Activated naive CD4-positive, alpha-beta T cell treated with anti-CD3 and anti-CD28 coated beads for 36 hours (primary cell): Measurements from ENCODE around the gene RPS8. TPM values are rescaled to one million over a fixed set of nuclear protein-coding genes. Genes with fewer than 3 reads are reported as not detected.
"Not testable (repeated sequence)": the region's sequence is repeated elsewhere in the genome, so short reads cannot be mapped to it uniquely, and the experiment has no call there.

ENCODE experiments used
- CTCF ChIA-PET: fragments of 350-600 bp; sonication (Branson Sonifier 250); formaldehyde crosslinking; loops from one replicate; lab custom pipeline; 2021; ENCODE audit warnings: antibody characterized with exemption; lab: Charles Lee
- DNase-seq: peaks from one replicate; pipeline ENCODE4 v3.0.0-alpha.2; 2020
- H3K27ac Mint-ChIP-seq: one replicate; pipeline ENCODE4 v1.8.0; 2021; ENCODE audit warnings: mild to moderate bottlenecking, mixed read lengths
- H3K27me3 Mint-ChIP-seq: one replicate; pipeline ENCODE4 v1.8.0; 2021; ENCODE audit warnings: low read depth, mixed read lengths
- H3K36me3 Mint-ChIP-seq: one replicate; pipeline ENCODE4 v1.8.0; 2021; ENCODE audit warnings: low read depth, mixed read lengths
- H3K4me1 Mint-ChIP-seq: one replicate; pipeline ENCODE4 v1.8.0; 2021; ENCODE audit warnings: low read depth, mixed read lengths
- H3K4me3 Mint-ChIP-seq: one replicate; pipeline ENCODE4 v1.8.0; 2021; ENCODE audit warnings: mild to moderate bottlenecking, moderate library complexity, mixed read lengths
- H3K9me3 Mint-ChIP-seq: one replicate; pipeline ENCODE4 v1.8.0; 2021; ENCODE audit warnings: mixed read lengths
- intact Hi-C: fragments of 100-400 bp; cut with micrococcal nuclease; formaldehyde crosslinking; loops from one replicate; pipeline ENCODE4 v1.15.1; 2023
- total RNA-seq, 2 experiments: library from RNA; stranded (reverse); gene quantifications; one replicate each; pipeline ENCODE4 v1.2.3, GENCODE V29; 2021

The RPS8 gene
- total RNA-seq = 1,000 to 10,000 TPM; 3,619 to 3,772 TPM

- intact Hi-C loops = loop anchor here (1.0 kb wide), 5 partner anchors 9 to 211 kb away; partner anchors contain the start of genes EIF2B3, KIF2C and RNU5D-1
- peak within 1 kb of the TSS; percentile 92 for H3K27ac Mint-ChIP-seq
- no peaks in the 10 kb centered on the region for H3K27me3 Mint-ChIP-seq
- peaks cover 52% of the 10 kb centered on the region for H3K36me3 Mint-ChIP-seq
- no peaks in the 10 kb centered on the region for H3K9me3 Mint-ChIP-seq
- CTCF ChIA-PET = interaction anchor here (0.6 to 4.3 kb wide), 8 partner anchors 10 to 79 kb away, joined by 3 to 28 read pairs (median 4); partner anchors contain the start of gene RNU5D-1
- peak; percentile 94 for DNase-seq
- H3K4me1 Mint-ChIP-seq = peaks cover 32% of the 10 kb centered on the region
- peak within 1 kb of the TSS; percentile 95 for H3K4me3 Mint-ChIP-seq
These were observed at the start of gene RPS8 for GRCh38 chr1:44775078-44775929. RPS8 (plus strand) TSS chr1:44775540; CDS start chr1:44775597, 57 bp downstream.

GRCh38 chr1:44730741-44731512, 44.4 kb upstream of the RPS8 start, which contains the start of gene RNU5D-1:
RNU5D-1 (minus strand) TSS chr1:44731170.
- Mint-ChIP-seq H3K27me3 (peaks cover 3% of the 10 kb centered on the region), H3K4me1 (peaks cover 46% of the 10 kb centered on the region), H3K9me3 (no peaks in the 10 kb centered on the region), H3K27ac (peak within 1 kb of the TSS; percentile 99), H3K36me3 (peaks cover 3% of the 10 kb centered on the region), H3K4me3 (peak within 1 kb of the TSS; percentile 57)
- CTCF ChIA-PET = interaction anchor here (0.6 to 8.1 kb wide), 25 partner anchors 9 to 256 kb away, joined by 3 to 64 read pairs (median 5); partner anchors contain the start of genes BTBD19, EIF2B3, PLK3 and RPS8
- DNase-seq = peak; percentile 99
- intact Hi-C loops = loop anchor here (1.0 to 2.0 kb wide), 15 partner anchors 8 to 956 kb away; partner anchors contain the start of genes ARMH1, DYNLT4, EIF2B3 and GPBP1L1

- Mint-ChIP-seq H3K27me3 (peaks cover 3% of the 10 kb centered on the region), H3K9me3 (no peaks in the 10 kb centered on the region), H3K36me3 (peaks cover 3% of the 10 kb centered on the region), H3K4me1 (peaks cover 28% of the 10 kb centered on the region), H3K4me3 (no peak overlapping the region), H3K27ac (no peak overlapping the region)
- no peak for DNase-seq
- intact Hi-C loops = no loop called here
- CTCF ChIA-PET = interaction anchor here (0.5 to 8.1 kb wide), 4 partner anchors 17 to 335 kb away, joined by 5 to 64 read pairs (median 13); partner anchors contain the start of gene RPS8
These were observed 42.0 kb upstream of the RPS8 start for GRCh38 chr1:44733365-44733764.

- peaks cover 27% of the 10 kb centered on the region for H3K4me1 Mint-ChIP-seq
- H3K36me3 Mint-ChIP-seq = peaks cover 3% of the 10 kb centered on the region
- H3K4me3 Mint-ChIP-seq = no peak overlapping the region
- intact Hi-C loops = no loop called here
- CTCF ChIA-PET = interaction anchor here (0.9 to 8.1 kb wide), 2 partner anchors 17 to 27 kb away, joined by 3 to 64 read pairs; no protein-coding TSS in a partner anchor
- no peak for DNase-seq
- peaks cover 3% of the 10 kb centered on the region for H3K27me3 Mint-ChIP-seq
- H3K9me3 Mint-ChIP-seq = no peaks in the 10 kb centered on the region
- no peak overlapping the region for H3K27ac Mint-ChIP-seq
These were observed 41.6 kb upstream of the RPS8 start for GRCh38 chr1:44733784-44734183.

GRCh38 chr1:44735992-44736391, 39.3 kb upstream of the RPS8 start:
- Mint-ChIP-seq H3K4me1 (peaks cover 22% of the 10 kb centered on the region), H3K9me3 (no peaks in the 10 kb centered on the region), H3K36me3 (peaks cover 14% of the 10 kb centered on the region), H3K4me3 (no peak overlapping the region), H3K27me3 (no peaks in the 10 kb centered on the region), H3K27ac (no peak overlapping the region)
- CTCF ChIA-PET = interaction anchor here (0.7 to 1.0 kb wide), 2 partner anchors 12 kb away, joined by 3 read pairs; no protein-coding TSS in a partner anchor
- DNase-seq = no peak
- intact Hi-C loops = no loop called here

DNA sequence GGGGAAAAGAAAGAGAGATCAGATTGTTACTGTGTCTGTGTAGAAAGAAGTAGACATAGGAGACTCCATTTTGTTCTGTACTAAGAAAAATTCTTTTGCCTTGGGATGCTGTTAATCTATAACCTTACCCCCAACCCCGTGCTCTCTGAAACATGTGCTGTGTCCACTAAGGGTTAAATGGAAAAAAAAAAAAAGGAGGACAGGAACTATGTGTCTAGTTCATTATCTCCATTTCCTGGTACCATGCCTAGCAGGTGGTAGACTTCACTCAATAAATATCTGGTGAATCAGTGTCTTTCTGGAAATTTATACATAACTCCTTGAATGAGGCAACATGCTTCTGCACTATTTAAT, 36.4 kb upstream of the RPS8 start:
- peaks cover 16% of the 10 kb centered on the region for H3K4me1 Mint-ChIP-seq
- H3K27me3 Mint-ChIP-seq, H3K9me3 Mint-ChIP-seq, CTCF ChIA-PET, DNase-seq: not testable (repeated sequence)
- intact Hi-C loops = loop anchor here (1.0 to 2.0 kb wide), 6 partner anchors 8 to 247 kb away; partner anchors contain the start of genes ARMH1, DYNLT4, EIF2B3 and RNU5D-1
- H3K4me3 Mint-ChIP-seq = peak overlapping the region; percentile 99
- peaks cover 29% of the 10 kb centered on the region for H3K36me3 Mint-ChIP-seq
- peak overlapping the region; percentile 97 for H3K27ac Mint-ChIP-seq

DNA sequence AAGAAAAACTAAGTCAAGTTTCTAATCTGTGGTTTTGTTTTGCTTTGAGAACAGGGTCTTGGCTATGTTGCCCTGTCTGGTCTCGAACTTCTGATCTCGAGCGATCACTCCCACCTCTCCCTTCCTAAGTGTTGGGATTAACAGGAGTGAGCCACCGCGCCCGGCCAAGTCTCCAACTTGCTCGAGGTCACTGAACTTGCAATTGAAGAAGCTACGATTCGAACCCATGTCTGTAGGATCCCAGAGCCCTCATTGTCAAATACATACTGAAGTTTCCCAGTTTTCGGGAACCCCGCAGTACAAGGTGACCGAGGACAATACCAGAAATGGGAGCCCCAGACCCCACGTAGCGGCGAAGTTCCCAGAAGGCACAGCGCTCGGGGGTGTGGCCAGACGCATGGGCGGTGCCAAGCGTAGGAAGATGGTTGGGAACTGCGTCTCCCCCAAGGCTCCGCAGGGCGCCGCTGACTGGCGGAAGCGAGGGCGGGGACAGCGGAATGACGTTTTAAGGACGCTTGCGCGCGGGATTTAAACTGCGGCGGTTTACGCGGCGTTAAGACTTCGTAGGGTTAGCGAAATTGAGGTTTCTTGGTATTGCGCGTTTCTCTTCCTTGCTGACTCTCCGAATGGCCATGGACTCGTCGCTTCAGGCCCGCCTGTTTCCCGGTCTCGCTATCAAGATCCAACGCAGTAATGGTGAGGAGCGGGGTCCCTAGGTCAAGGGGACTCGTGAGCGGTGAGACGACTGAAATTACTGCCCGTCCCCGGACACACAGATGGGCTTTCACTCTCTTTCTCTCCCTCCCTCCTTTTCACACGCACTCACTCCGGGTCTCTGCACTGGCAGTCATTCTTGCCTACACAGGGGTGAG, 35.8 kb upstream of the RPS8 start, which contains the start of gene KIF2C:
Gene KIF2C (plus strand): TSS at position 531 of the 872 bp plus-strand sequence. CDS start 96 bp downstream, at position 627.
- Mint-ChIP-seq H3K27ac (peak within 1 kb of the TSS; percentile 97), H3K4me3 (peak within 1 kb of the TSS; percentile 99), H3K36me3 (peaks cover 35% of the 10 kb centered on the region), H3K4me1 (peaks cover 16% of the 10 kb centered on the region), H3K9me3 (no peaks in the 10 kb centered on the region), H3K27me3 (no peaks in the 10 kb centered on the region)
- DNase-seq = peak; percentile 99
- intact Hi-C loops = loop anchor here (1.0 to 2.0 kb wide), 6 partner anchors 8 to 247 kb away; partner anchors contain the start of genes ARMH1, DYNLT4, EIF2B3 and RNU5D-1
- CTCF ChIA-PET = no interaction called here

- Mint-ChIP-seq H3K9me3 (no peaks in the 10 kb centered on the region), H3K36me3 (peaks cover 38% of the 10 kb centered on the region), H3K27me3 (no peaks in the 10 kb centered on the region), H3K27ac (peak overlapping the region; percentile 97), H3K4me1 (peaks cover 16% of the 10 kb centered on the region), H3K4me3 (peak overlapping the region; percentile 99)
- CTCF ChIA-PET = interaction anchor here (0.7 kb wide), 1 partner anchor 32 kb away, joined by 3 read pairs; no protein-coding TSS in a partner anchor
- no peak for DNase-seq
- intact Hi-C loops = no loop called here
These were observed 35.1 kb upstream of the RPS8 start for GRCh38 chr1:44740179-44740617.

- Mint-ChIP-seq H3K27ac (no peak overlapping the region), H3K4me1 (peaks cover 16% of the 10 kb centered on the region), H3K27me3 (no peaks in the 10 kb centered on the region), H3K36me3 (peaks cover 53% of the 10 kb centered on the region), H3K9me3 (no peaks in the 10 kb centered on the region), H3K4me3 (no peak overlapping the region)
- intact Hi-C loops = no loop called here
- CTCF ChIA-PET = interaction anchor here (0.6 to 1.2 kb wide), 6 partner anchors 13 to 76 kb away, joined by 3 to 5 read pairs (median 3); partner anchors contain the start of gene RNU5D-1
- no peak for DNase-seq
These were observed 32.1 kb upstream of the RPS8 start for GRCh38 chr1:44743211-44743610.

GRCh38 chr1:44747878-44748277, 27.5 kb upstream of the RPS8 start:
- no peak overlapping the region for H3K4me3 Mint-ChIP-seq
- no peak overlapping the region for H3K27ac Mint-ChIP-seq
- intact Hi-C loops = no loop called here
- CTCF ChIA-PET = interaction anchor here (0.9 to 1.6 kb wide), 4 partner anchors 12 to 27 kb away, joined by 3 to 5 read pairs (median 4); partner anchors contain the start of gene RPS8
- H3K36me3 Mint-ChIP-seq = peaks cover 48% of the 10 kb centered on the region
- H3K4me1 Mint-ChIP-seq = peaks cover 7% of the 10 kb centered on the region
- DNase-seq = no peak
- no peaks in the 10 kb centered on the region for H3K9me3 Mint-ChIP-seq
- H3K27me3 Mint-ChIP-seq = no peaks in the 10 kb centered on the region

DNA sequence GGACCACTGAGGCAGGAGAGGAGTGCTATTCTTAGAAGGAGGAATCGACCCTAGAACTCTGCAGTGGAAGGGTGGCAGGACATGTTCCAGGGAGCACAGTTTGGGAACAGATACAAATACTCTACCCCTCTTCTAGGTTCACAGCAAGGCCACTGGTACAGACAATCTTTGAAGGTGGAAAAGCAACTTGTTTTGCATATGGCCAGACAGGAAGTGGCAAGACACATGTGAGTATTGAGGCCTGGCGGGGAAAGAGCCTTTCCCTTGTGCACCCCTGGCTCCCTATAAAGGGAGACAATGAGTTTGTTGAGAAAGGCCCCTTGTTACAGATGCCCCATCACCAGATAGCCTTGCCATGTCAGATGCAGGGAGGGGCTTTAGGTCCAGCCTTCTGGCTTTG, 17.9 kb upstream of the RPS8 start:
- Mint-ChIP-seq H3K4me3 (no peak overlapping the region), H3K9me3 (no peaks in the 10 kb centered on the region), H3K36me3 (peaks cover 72% of the 10 kb centered on the region), H3K27me3 (no peaks in the 10 kb centered on the region), H3K4me1 (peaks cover 7% of the 10 kb centered on the region), H3K27ac (no peak overlapping the region)
- no peak for DNase-seq
- CTCF ChIA-PET = no interaction called here
- intact Hi-C loops = no loop called here
